ENCODE results near the gene HBS1L. TPM values are rescaled to one million over a fixed set of nuclear protein-coding genes. Genes with fewer than 3 reads are reported as not detected.

The HBS1L gene
- total and polyA plus RNA-seq, 2 of the 4 experiments (the other 2 are of a cell fraction), result 45.1 to 120 TPM

DNA sequence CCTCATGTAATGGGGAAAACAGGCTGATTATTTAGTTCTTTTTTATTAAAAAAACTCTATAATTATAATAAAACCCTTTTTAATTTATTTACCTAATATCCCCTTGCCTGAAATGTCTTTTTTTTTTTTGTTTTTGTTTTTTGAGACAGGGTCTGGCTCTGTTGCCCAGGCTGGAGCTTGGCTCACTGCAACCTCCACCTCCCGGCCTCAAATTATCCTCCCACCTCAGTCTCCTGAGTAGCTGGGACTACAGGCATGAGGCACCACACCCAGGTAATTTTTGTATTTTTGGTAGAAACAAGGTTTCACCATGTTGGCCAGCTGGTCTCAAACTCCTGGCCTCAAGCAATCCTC is 30.3 kb upstream of the HBS1L start:
- no peaks in the 10 kb centered on the region for H4K20me1 ChIP-seq (ENCODE audit: insufficient read depth, low read length)
- H3K4me3 ChIP-seq (ENCODE audit: insufficient read depth, low read depth, low read length), result no peak overlapping the region
- ChIA-PET CTCF (interaction anchor here (0.6 kb wide), 1 partner anchor 12 kb away, joined by 3 read pairs; no protein-coding TSS in a partner anchor), POLR2A (ENCODE audit: unreplicated experiment) (no interaction called here)
- H3K27me3 ChIP-seq (ENCODE audit: control insufficient read depth, insufficient read depth, low read length), result peaks cover 2% of the 10 kb centered on the region; the same call in 1 of the 2 replicates
- H2AFZ ChIP-seq (replicated peaks; ENCODE audit: low read length, poor library complexity), result no peak overlapping the region
- no peak overlapping the region for H3K14ac ChIP-seq (replicated peaks; ENCODE audit: low read depth, low read length)
- H3K56ac ChIP-seq (ENCODE audit: extremely low read depth, insufficient read depth, low read length), result no peak overlapping the region
- H3K9me1 ChIP-seq (ENCODE audit: insufficient read depth, low read length), result 0 out of 2 replicates have a peak, but pooled peaks cover 3% of the 10 kb centered on the region
- H3K23ac ChIP-seq (ENCODE audit: low read depth, low read length), result no peak overlapping the region
- TF ChIP-seq, protein P1, sequence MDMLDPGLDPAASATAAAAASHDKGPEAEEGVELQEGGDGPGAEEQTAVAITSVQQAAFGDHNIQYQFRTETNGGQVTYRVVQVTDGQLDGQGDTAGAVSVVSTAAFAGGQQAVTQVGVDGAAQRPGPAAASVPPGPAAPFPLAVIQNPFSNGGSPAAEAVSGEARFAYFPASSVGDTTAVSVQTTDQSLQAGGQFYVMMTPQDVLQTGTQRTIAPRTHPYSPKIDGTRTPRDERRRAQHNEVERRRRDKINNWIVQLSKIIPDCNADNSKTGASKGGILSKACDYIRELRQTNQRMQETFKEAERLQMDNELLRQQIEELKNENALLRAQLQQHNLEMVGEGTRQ (IDR thresholded peaks at IDR 0.05; ENCODE audit: low read depth, low read length), result no peak
- no peak for TF ChIP-seq CTCF (conservative IDR thresholded peaks at IDR 0.05; ENCODE audit: low read depth, low read length)
- TF ChIP-seq MAFK (IDR thresholded peaks at IDR 0.05; ENCODE audit: low read depth, low read length), result no peak
- TF ChIP-seq, protein P2, sequence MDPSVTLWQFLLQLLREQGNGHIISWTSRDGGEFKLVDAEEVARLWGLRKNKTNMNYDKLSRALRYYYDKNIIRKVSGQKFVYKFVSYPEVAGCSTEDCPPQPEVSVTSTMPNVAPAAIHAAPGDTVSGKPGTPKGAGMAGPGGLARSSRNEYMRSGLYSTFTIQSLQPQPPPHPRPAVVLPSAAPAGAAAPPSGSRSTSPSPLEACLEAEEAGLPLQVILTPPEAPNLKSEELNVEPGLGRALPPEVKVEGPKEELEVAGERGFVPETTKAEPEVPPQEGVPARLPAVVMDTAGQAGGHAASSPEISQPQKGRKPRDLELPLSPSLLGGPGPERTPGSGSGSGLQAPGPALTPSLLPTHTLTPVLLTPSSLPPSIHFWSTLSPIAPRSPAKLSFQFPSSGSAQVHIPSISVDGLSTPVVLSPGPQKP (IDR thresholded peaks at IDR 0.05; ENCODE audit: borderline replicate concordance, low read depth, low read length), result no peak
- TF ChIP-seq BHLHE40 (IDR thresholded peaks at IDR 0.05; ENCODE audit: low read depth, low read length), result no peak
- no peak for TF ChIP-seq SMC3 (IDR thresholded peaks at IDR 0.05; ENCODE audit: low read depth, low read length)
- TF ChIP-seq RCOR1 (IDR thresholded peaks at IDR 0.05; ENCODE audit: insufficient replicate concordance, low read length), result no peak
- no peak for TF ChIP-seq MAZ (IDR thresholded peaks at IDR 0.05; ENCODE audit: borderline replicate concordance, low read depth, low read length)
- H3K9ac ChIP-seq (ENCODE audit: low read depth, low read length), result no peak overlapping the region
- H2AK5ac ChIP-seq (ENCODE audit: low read depth, low read length), result no peak overlapping the region
- no peak overlapping the region for H2BK20ac ChIP-seq (ENCODE audit: low read depth, low read length)
- no peaks in the 10 kb centered on the region for H3K4me1 ChIP-seq (ENCODE audit: control insufficient read depth, insufficient read depth, low read length)
- no CpG with 5 or more reads among the region's 1 CpG for WGBS, 2 experiments (ENCODE audit: extremely low coverage in 2 of 2, insufficient read length in 1 of 2)
- ATAC-seq (ENCODE audit: low read depth) (no peak), DNase-seq (no peak)
- no peak overlapping the region for H4K91ac ChIP-seq (ENCODE audit: insufficient read depth, low read depth, low read length)
- H3K36me3 ChIP-seq (ENCODE audit: control insufficient read depth, insufficient read depth, low read length), result no peaks in the 10 kb centered on the region
- intact Hi-C loops (cut with micrococcal nuclease) (no loop called here), dilution Hi-C loops (cut with HindIII; ENCODE audit: low sequenced_read_pairs, unreplicated experiment) (no loop called here), in situ Hi-C loops (cut with MboI; ENCODE audit: low sequenced_read_pairs) (no loop called here)
- no TSS peak for BruUV-seq (replicated peaks)
- 0 out of 2 replicates have a peak, but pooled peaks cover 2% of the 10 kb centered on the region for H3K9me3 ChIP-seq (ENCODE audit: control insufficient read depth, insufficient read depth, low read length)
- H3K27ac ChIP-seq (ENCODE audit: insufficient read depth, low read length), result no peak overlapping the region
- no peak overlapping the region for H2AK9ac ChIP-seq (replicated peaks; ENCODE audit: low read depth, low read length, poor library complexity)
- no peak overlapping the region for H2BK120ac ChIP-seq (ENCODE audit: low read depth, low read length)
- no peak overlapping the region for H2BK15ac ChIP-seq (ENCODE audit: low read depth, low read length)
- H2BK5ac ChIP-seq (ENCODE audit: low read depth, low read length, poor library complexity, severe bottlenecking), result no peak overlapping the region
- H4K5ac ChIP-seq (ENCODE audit: low read depth, low read length), result no peak overlapping the region
- H4K8ac ChIP-seq (ENCODE audit: low read depth in 2 of 2, low read length in 2 of 2), result no peak overlapping the region
- H3K4ac ChIP-seq (ENCODE audit: low read depth, low read length), result no peak overlapping the region
- H3K18ac ChIP-seq (ENCODE audit: low read depth, low read length), result no peak overlapping the region
- no peak overlapping the region for H3K4me2 ChIP-seq (ENCODE audit: low read depth, low read length)
- no peaks in the 10 kb centered on the region for H3K79me1 ChIP-seq (ENCODE audit: low read depth in 1 of 2, low read length in 2 of 2)

Data from IMR-90 (cell line).